A549 (cell line): ENCODE results near the gene G3BP1.
"Not testable (repeated sequence)": the region's sequence is repeated elsewhere in the genome, so short reads cannot be mapped to it uniquely, and the experiment has no call there.

Experiments used
- BHLHE40 ChIP-seq: IDR thresholded peaks from 2 replicates; pipeline ENCODE4 v1.6.1; 2012; ENCODE audit warnings: low read depth, low read length, inconsistent platforms
- CBX8 ChIP-seq: fragments of 200-600 bp; sonication (generic); IDR thresholded peaks from 2 replicates; pipeline ENCODE4 v1.6.1; 2016
- EHF ChIP-seq: fragments of 250-450 bp; sonication (Bioruptor Pico); IDR thresholded peaks from 2 replicates; pipeline ENCODE4 v1.5.0; 2020; ENCODE audit warnings: mild to moderate bottlenecking
- EP300 ChIP-seq, 2 experiments: fragments of >200 bp; sonication (Bioruptor Twin); formaldehyde crosslinking; IDR thresholded peaks; 2 replicates in 1 of 2; 3 replicates in 1 of 2; pipeline ENCODE4 v1.6.1; 2016 to 2017
- JUNB ChIP-seq: fragments of >200 bp; sonication (Bioruptor Twin); formaldehyde crosslinking; IDR thresholded peaks from 2 replicates; pipeline ENCODE4 v1.6.1; 2016
- NFE2L2 ChIP-seq: fragments of 150-350 bp; conservative IDR thresholded peaks from 2 replicates; pipeline ENCODE4 v1.6.1; 2014; ENCODE audit warnings: low read length
- POLR2A ChIP-seq: IDR thresholded peaks from 2 replicates; pipeline ENCODE4 v1.6.1; 2012; ENCODE audit warnings: mild to moderate bottlenecking, low read length
- RAD21 ChIP-seq, 2 experiments: fragments of >200 bp in 1 of 2; sonication (Bioruptor Twin) in 1 of 2; formaldehyde crosslinking in 1 of 2; IDR thresholded peaks in 1 of 2; conservative IDR thresholded peaks in 1 of 2; 2 replicates in 1 of 2; 3 replicates in 1 of 2; pipeline ENCODE4 v1.6.1; 2012 to 2018; ENCODE audit warnings: inconsistent platforms in 1 of 2
- RARB ChIP-seq: fragments of 250-450 bp; sonication (Bioruptor Pico); IDR thresholded peaks from 2 replicates; pipeline ENCODE4 v1.8.0; 2021; ENCODE audit warnings: mild to moderate bottlenecking, moderate library complexity
- RFX5 ChIP-seq: fragments of 450-650 bp; IDR thresholded peaks from 2 replicates; pipeline ENCODE4 v1.7.1; 2014; ENCODE audit warnings: antibody characterized with exemption, mild to moderate bottlenecking, moderate library complexity
- TF ChIP-seq, protein P1 (sequence below): fragments of >200 bp; sonication (Bioruptor Twin); formaldehyde crosslinking; IDR thresholded peaks from 3 replicates; pipeline ENCODE4 v1.5.1; 2016
- TF ChIP-seq, protein P2 (sequence below): fragments of >200 bp; sonication (Bioruptor Twin); formaldehyde crosslinking; IDR thresholded peaks from 3 replicates; pipeline ENCODE4 v1.6.1; 2016
- TF ChIP-seq, protein P3 (sequence below): fragments of >200 bp; sonication (Bioruptor Twin); formaldehyde crosslinking; IDR thresholded peaks from 2 replicates; pipeline ENCODE4 v1.6.1; 2016

DNA sequence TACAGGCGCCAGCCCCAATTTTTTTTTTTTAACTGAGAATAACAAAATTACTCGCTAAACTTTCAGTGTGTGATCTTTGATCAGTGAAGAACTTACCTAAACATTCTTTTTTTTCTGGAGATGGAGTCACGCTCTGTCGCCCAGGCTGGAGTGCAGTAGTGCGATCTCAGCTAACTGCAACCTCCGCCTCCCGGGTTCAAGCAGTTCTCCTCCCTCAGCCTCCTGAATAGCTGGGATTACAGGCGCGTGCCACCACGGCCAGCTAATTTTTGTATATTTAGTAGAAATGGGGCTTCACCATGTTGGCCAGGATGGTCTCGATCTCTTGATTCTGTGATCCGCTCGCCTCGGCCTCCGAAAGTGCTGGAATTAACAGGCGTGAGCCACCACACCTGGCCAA is 11.9 kb downstream of the G3BP1 start:
- TF ChIP-seq, protein P1, sequence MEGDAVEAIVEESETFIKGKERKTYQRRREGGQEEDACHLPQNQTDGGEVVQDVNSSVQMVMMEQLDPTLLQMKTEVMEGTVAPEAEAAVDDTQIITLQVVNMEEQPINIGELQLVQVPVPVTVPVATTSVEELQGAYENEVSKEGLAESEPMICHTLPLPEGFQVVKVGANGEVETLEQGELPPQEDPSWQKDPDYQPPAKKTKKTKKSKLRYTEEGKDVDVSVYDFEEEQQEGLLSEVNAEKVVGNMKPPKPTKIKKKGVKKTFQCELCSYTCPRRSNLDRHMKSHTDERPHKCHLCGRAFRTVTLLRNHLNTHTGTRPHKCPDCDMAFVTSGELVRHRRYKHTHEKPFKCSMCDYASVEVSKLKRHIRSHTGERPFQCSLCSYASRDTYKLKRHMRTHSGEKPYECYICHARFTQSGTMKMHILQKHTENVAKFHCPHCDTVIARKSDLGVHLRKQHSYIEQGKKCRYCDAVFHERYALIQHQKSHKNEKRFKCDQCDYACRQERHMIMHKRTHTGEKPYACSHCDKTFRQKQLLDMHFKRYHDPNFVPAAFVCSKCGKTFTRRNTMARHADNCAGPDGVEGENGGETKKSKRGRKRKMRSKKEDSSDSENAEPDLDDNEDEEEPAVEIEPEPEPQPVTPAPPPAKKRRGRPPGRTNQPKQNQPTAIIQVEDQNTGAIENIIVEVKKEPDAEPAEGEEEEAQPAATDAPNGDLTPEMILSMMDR, result not testable (repeated sequence)
- TF ChIP-seq EHF (CRISPR knock-in tag); JUNB; NFE2L2; POLR2A; EP300 (IDR thresholded peaks at IDR 0.05); BHLHE40; CBX8; RAD21 (conservative IDR thresholded peaks at IDR 0.05 in 1 of 2, IDR thresholded peaks at IDR 0.05 in 1 of 2); RFX5; RARB (CRISPR knock-in tag): not testable (repeated sequence)
- TF ChIP-seq, protein P2, sequence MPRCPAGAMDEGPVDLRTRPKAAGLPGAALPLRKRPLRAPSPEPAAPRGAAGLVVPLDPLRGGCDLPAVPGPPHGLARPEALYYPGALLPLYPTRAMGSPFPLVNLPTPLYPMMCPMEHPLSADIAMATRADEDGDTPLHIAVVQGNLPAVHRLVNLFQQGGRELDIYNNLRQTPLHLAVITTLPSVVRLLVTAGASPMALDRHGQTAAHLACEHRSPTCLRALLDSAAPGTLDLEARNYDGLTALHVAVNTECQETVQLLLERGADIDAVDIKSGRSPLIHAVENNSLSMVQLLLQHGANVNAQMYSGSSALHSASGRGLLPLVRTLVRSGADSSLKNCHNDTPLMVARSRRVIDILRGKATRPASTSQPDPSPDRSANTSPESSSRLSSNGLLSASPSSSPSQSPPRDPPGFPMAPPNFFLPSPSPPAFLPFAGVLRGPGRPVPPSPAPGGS, result not testable (repeated sequence)
- TF ChIP-seq, protein P3, sequence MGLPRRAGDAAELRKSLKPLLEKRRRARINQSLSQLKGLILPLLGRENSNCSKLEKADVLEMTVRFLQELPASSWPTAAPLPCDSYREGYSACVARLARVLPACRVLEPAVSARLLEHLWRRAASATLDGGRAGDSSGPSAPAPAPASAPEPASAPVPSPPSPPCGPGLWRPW, result not testable (repeated sequence)
